HCEC 1CT (cell line): ENCODE data around the gene EBF3.

Experiments used
- DNase-seq: peaks from one replicate; pipeline ENCODE4 v3.0.0-alpha.2; 2017

EBF3 gene

GRCh38 chr10:129909531-129910256, 54.4 kb downstream of the EBF3 start:
- no peak for DNase-seq

GRCh38 chr10:129909080-129909479, 55.0 kb downstream of the EBF3 start:
- DNase-seq, result no peak

DNA sequence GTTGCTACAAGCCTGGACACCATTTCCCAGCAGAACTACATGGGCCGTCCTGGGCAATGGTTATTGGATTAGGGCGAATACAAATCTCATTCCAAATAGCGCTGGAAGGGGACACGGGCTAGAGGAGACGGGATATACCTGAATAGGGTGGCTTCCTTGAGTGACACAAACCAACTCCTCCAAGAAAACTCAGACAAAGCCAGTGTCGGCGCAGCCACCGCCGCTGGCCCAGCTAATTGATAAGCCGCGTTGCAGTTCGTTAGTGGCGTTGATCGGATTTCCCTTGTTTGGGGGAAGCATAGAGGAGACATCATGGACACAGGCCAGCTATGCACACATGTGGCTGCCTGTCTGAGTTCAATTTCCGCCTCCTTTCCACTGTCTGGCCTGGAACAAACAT, 55.7 kb downstream of the EBF3 start:
- no peak for DNase-seq

DNA sequence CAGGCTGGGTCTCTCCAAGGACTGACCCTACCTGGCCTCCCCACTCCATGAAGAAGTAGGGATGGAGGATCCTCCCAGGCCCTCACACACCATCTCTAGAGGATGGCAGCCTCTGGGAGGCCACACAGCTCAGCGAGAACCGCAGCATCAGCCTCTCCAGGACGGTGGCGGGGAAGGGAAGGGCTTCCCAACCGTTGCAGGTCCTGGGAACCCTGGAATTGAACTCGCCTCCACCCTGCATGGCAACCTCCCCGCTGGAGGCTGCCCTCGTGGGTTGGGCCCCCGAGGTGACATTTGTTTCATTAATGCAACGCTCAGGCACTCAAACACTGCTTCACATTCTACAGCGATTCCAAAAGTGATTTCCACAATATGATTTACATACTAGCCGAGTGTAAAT, 58.5 kb downstream of the EBF3 start:
- no peak for DNase-seq

GRCh38 chr10:129904323-129904722, 59.8 kb downstream of the EBF3 start:
- DNase-seq, result no peak

DNA sequence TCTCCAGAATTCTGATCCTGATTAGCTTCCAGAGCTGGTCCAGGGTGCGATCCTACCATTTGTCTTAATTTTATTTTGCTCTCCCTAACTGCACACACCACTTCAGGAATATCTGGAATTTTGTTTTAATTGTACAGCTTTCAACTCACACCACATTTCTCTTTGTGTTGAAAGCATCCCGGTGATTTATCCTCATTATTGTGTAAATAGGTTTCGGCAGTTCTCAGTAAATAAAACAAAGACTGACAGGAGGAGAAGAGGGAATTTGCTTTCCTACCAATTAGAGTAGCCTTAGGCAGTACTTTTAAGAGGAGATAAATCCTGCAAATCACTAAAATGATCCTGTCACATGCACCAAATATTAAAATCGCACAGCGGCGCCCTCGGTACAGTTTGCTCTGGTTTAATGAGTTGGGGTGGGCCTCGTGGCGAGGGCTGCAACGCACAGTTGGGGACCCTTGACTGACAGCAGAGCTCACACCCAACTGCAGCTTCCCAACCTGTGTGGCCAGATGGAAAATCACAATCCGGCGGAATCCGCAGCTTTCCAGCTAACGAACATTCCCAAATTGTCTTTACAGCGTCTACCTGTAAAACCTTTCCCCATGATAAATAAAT, 62.6 kb downstream of the EBF3 start:
- DNase-seq, result no peak

DNA sequence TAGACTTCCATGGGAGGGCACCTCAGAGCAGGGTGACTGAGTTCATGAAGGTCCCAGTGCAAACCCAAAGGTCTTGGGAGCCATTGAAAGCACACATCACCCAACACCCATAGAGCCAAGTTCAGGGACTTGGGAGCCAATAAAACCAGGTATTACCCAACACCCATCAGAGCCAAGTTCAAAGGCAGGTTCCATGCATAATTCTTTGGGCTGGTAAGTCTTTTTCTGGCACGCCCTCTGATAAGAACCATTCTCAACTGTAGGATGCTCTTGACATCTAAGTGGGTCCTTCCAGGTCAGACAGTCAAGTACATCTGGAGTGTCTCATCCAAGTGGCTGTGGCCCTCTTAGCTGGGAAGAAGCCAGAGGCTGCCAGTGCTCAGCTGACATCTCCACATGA, 63.2 kb downstream of the EBF3 start:
- no peak for DNase-seq

DNA sequence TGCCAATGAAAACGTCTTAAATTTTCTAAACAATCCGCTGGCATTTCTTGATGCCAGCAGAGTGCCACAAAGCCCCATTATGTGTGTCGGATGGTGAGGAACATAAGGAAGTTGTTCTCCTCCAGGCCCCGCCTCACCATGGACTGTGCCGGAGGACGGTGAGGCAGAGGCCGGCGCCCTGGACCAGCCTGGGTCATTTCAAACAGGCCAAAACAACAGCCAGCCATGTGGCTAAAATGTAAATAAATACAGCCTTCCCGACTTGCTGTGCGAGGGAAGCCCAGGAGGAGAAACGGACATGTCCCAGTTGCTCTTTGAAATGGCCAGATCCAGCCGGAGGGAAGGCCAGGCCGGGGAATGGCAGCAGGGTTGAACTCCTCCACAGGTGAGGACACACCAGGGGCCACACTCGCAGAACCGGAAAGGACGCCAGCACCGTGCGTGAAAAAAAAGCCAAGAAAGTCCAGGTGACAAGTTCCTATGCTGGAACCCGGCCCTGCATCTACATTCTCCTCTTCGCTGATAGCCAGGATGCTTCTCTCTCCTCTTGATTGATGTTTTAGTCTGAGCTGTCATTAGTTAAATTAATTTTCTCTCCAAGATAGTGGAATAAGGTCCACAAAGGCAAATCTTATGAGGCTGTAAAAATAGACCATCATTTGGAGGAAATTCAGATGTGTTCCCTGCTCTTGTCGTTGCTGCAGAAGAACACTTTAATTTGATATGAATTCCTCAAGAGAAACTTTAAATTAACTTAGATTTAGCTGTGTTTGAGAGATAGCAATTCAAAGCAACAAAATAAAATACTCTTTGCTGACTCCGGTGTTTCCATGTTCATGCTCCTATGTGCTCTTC, 64.6 kb downstream of the EBF3 start:
- no peak for DNase-seq

DNA sequence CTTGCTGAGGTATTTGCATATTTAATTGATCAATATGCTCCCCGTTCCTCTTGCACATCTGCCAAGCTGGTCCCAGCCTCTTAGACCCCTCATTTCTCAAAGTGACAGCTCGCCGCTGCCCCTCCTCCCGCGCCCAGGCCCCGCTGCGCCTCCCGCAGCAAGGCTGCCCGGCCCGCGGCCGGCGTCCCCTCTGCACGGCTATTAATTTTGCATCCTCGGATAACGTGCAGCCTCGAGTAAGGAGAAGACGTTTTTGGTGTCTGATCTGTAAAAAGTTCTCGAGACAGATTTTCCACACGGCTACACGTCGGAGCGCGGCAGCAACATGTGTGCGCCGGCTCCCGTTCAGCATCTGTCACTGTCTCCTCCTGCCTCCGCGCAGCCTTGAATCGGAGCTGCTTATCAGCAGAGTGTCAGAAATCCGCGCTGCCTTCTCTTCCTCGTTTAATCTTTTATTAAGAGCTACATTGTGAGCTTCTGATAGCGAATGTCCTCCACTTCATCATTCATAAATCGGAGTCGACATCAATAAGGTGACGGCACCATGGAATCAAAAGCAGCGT, 65.3 kb downstream of the EBF3 start:
- no peak for DNase-seq

GRCh38 chr10:129897871-129898626, 66.0 kb downstream of the EBF3 start:
- DNase-seq, result no peak

- DNase-seq, result no peak
Measured at GRCh38 chr10:129896860-129897200, 67.2 kb downstream of the EBF3 start.

GRCh38 chr10:129896136-129896859, 67.8 kb downstream of the EBF3 start:
- no peak for DNase-seq

DNA sequence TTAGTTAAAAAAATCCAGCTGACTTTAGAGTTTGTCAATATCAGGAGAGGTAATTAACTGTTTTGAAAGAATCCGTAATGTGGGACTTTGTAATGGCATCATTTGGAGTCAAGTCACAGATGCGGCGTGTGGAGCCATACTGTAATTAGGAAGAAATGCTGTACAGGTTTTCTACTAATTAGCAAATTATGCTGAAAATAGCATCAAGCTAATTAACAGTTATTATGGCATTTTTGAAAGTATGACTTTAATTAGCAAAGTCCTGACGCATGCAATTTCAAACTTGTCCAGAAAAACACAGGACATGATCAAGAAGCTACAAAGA, 68.3 kb downstream of the EBF3 start:
- no peak for DNase-seq

GRCh38 chr10:129894698-129895097, 69.4 kb downstream of the EBF3 start:
- DNase-seq, result no peak

DNA sequence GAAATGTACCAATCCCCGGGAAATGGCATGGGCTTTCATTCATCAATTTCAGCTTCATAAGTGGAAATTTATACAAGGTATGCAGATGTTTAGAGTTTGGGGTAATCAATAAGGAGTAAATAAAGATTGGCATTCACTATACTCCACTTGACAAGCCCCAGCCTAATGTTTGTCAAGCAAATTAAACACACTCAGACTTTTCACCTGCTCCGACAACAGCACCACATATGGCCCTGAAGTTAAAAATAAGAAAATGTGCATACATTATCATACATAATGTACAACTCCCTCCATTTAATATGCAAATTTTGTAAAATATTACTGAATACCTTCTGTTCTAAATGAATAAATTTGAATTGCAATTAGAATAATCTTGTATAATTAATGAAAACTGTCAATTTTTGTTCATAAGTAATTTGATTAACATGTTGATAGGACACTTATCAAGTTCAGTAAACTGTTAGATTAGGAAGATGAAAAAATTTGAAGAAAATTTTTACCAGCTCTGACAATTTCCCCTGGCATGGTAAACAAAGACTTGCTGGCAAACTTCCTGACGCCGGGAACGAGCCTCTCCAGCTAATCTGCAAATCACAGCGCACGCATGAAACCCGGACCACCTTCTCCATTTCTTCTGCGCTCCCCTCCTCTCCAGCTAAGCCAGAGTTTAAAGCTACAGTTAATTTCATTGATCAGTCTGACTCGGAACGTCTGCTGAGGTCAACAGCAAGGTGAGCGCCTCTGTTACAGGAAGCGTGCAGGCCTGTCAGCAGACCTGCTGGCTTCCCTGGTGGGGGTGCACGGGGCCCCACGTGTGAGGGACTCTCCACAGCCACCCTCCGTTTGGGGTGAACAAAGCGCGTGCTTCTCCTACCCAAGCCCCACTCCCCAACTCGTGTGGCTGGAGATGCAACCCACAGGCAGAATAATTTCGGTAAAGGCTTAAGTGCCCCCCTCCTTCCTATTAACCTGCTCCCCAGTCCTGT, 70.7 kb downstream of the EBF3 start:
- no peak for DNase-seq

DNA sequence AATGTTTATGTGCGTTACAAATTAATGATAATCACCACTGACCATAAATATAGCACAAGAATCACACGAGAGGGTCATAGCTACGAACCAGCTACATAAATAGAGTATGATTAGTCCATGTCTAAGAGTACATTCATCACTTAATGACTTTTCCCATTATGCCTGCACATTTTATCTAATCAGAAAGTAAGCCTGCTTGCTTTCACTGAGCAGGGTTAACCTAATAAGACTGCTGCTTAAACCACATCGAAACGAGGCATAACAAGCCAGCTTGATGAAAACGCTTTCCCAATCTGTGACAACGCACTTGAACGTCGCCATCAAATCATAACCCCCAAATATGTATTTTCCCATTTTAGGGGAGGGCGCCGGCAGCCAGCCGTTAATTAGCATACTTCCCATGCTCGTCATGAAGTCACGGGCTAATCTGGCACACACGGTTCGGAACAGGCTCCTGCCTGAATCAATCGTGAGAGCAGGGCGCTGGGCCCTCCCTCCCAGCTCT, 71.5 kb downstream of the EBF3 start:
- DNase-seq, result no peak

- DNase-seq, result no peak
Measured at GRCh38 chr10:129891806-129892205, 72.3 kb downstream of the EBF3 start.

DNA sequence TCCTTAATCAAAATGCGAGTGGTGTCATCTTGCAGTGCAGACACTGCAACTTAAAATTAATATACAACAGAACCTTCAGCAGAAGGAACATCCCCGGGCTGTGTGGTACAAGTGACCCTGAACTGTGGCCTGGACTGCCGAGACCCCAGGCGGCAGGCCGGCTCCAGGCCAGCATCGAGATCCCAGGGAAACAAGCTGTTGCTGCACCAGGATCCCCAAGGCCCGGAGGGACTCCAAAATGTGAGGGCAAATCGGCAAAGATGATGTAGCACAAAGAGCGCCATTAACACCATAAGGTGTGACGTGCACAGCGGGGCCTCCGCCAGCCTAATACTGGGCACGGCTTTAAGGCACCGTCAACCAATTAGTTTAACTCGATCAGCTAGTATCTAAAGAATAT, 73.9 kb downstream of the EBF3 start:
- no peak for DNase-seq

DNA sequence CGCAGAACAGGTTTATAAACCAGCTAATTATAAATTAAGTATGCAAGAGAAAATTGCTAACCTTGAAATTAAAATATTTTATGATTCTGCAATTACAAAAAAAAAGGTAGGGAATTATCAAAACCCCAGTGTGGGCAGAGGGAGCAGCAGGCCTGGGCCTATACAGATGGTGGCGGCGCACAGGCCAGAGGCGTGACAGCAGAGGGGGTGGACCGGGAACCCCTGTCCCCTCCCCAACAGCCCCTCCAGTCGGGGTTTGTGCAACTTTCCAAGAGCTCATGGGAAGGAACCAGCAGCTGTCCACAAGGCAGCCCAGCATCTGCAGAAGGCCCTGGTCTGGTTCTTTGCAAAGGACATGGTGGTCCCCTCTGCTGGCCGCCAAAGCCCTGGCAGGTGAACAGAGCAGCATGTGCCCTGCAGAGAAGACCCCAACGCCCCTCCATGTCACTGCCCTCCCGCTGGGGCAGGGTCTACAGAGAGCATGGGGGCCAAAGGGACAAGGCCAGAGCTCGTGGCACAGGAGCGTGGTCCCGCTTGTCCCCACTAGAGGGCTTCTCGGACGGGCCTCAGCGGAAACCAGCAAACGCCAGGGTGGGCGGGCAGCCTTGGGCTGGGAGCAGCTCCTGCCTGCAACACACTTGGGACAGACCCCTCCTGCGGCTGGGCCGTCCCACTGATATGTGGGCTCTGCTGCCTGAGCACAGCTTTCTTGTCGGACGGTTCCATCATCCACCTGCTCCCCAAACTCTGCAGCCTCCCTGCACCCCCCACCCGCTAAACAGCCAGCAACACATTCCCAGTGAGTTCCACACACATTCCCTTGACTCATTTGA, 75.1 kb downstream of the EBF3 start:
- no peak for DNase-seq
